GM19239 (cell line): Measurements from ENCODE around the gene DPYSL5.
A peak's percentile ranks its signal among the peaks of the same experiment; 100 is the strongest.
"Not testable (repeated sequence)": the region's sequence is repeated elsewhere in the genome, so short reads cannot be mapped to it uniquely, and the experiment has no call there.

Source experiments
- DNase-seq: peaks from one replicate; pipeline ENCODE4 v3.0.0; 2011; ENCODE audit warnings: low spot score; ENCODE audit not compliant: insufficient read length
- FAIRE-seq: peaks from 2 replicates; lab custom pipeline; 2011; peaks lifted over from hg19 to GRCh38; lab: Jason Lieb, UNC

Gene DPYSL5

GRCh38 chr2:26922405-26923188, 74.7 kb downstream of the DPYSL5 start:
- FAIRE-seq (peak; percentile 84), DNase-seq (peak; percentile 70)

GRCh38 chr2:26923189-26923466, 75.2 kb downstream of the DPYSL5 start:
- FAIRE-seq, DNase-seq: not testable (repeated sequence)

- DNase-seq (no peak), FAIRE-seq (no peak)
Observed at GRCh38 chr2:26924731-26925099, 76.8 kb downstream of the DPYSL5 start.

- FAIRE-seq (no peak), DNase-seq (no peak)
Observed at GRCh38 chr2:26925100-26925791, 77.3 kb downstream of the DPYSL5 start.

- FAIRE-seq: no peak
- no peak for DNase-seq
Observed at GRCh38 chr2:26927221-26927620, 79.3 kb downstream of the DPYSL5 start.

- DNase-seq: no peak
- FAIRE-seq: no peak
Observed at GRCh38 chr2:26932974-26933373, 85.0 kb downstream of the DPYSL5 start.

GRCh38 chr2:26933431-26934334, 85.8 kb downstream of the DPYSL5 start:
- FAIRE-seq: no peak
- no peak for DNase-seq

- DNase-seq (no peak), FAIRE-seq (no peak)
Observed at GRCh38 chr2:26934335-26934724, 86.4 kb downstream of the DPYSL5 start.

- FAIRE-seq (no peak), DNase-seq (no peak)
Observed at GRCh38 chr2:26934985-26935384, 87.1 kb downstream of the DPYSL5 start.

GRCh38 chr2:26936855-26937254, 88.9 kb downstream of the DPYSL5 start:
- no peak for DNase-seq
- no peak for FAIRE-seq

- DNase-seq: no peak
- FAIRE-seq: no peak
Observed at GRCh38 chr2:26938399-26939118, 90.6 kb downstream of the DPYSL5 start.

- FAIRE-seq: no peak
- no peak for DNase-seq
Observed at GRCh38 chr2:26940001-26940400, 92.1 kb downstream of the DPYSL5 start.

- DNase-seq: no peak
Observed at GRCh38 chr2:26941486-26941885, 93.6 kb downstream of the DPYSL5 start.

GRCh38 chr2:26942543-26943295, 94.8 kb downstream of the DPYSL5 start:
- FAIRE-seq (peak; percentile 91), DNase-seq (peak; percentile 67)

More at GRCh38 chr2:26941486-26941885, 93.6 kb downstream of the DPYSL5 start:
- no peak for FAIRE-seq

GRCh38 chr2:26945991-26946750, 98.2 kb downstream of the DPYSL5 start:
- DNase-seq: no peak
- FAIRE-seq: no peak

- no peak for DNase-seq
- no peak for FAIRE-seq
Observed at GRCh38 chr2:26946841-26947784, 99.2 kb downstream of the DPYSL5 start.

- FAIRE-seq: no peak
- DNase-seq: no peak
Observed at GRCh38 chr2:26948800-26949199, 100.9 kb downstream of the DPYSL5 start.

- no peak for FAIRE-seq
- no peak for DNase-seq
Observed at GRCh38 chr2:26950246-26950645, 102.3 kb downstream of the DPYSL5 start.
